Lung (tissue), 12 donors: ENCODE measurements around the gene SPRED2. TPM values are rescaled to one million over a fixed set of nuclear protein-coding genes. Genes with fewer than 3 reads are reported as not detected.

ENCODE experiments used
- ATAC-seq: fragments of 200-7000 bp; cut with Tn5 transposase; one replicate; pipeline ENCODE4 v1.9.1; 2020; ENCODE audit warnings: moderate number of reproducible peaks; ENCODE audit not compliant: insufficient read depth, low FRiP score
- DNase-seq, 3 donors: peaks; one replicate each; pipeline ENCODE4 v3.0.0-alpha.2; 2013 to 2017
- H3K27ac ChIP-seq, 2 donors: one replicate each; pipeline ENCODE4 v1.5.1; 2013; ENCODE audit warnings: mild to moderate bottlenecking in 2 of 2, moderate library complexity in 2 of 2, control low read depth in 1 of 2, inconsistent platforms in 1 of 2, low read depth in 1 of 2, low read length in 1 of 2
- H3K27me3 ChIP-seq, 3 donors: one replicate each; pipeline ENCODE4 v1.5.1; 2013; ENCODE audit warnings: low read length in 2 of 3; ENCODE audit not compliant: control insufficient read depth in 3 of 3, insufficient read depth in 3 of 3
- H3K36me3 ChIP-seq, 4 donors: one replicate each; pipeline ENCODE4 v1.5.1; 2013; ENCODE audit warnings: low read length in 4 of 4, mild to moderate bottlenecking in 1 of 4, moderate library complexity in 1 of 4; ENCODE audit not compliant: control insufficient read depth in 4 of 4, insufficient read depth in 4 of 4
- H3K4me1 ChIP-seq, 5 donors: one replicate each; pipeline ENCODE4 v1.5.1; 2013; ENCODE audit warnings: low read length in 5 of 5, mild to moderate bottlenecking in 2 of 5, moderate library complexity in 1 of 5; ENCODE audit not compliant: control insufficient read depth in 5 of 5, insufficient read depth in 5 of 5
- H3K4me3 ChIP-seq: one replicate; pipeline ENCODE4 v1.5.1; 2013; ENCODE audit warnings: mild to moderate bottlenecking, control low read depth, moderate library complexity
- H3K9ac ChIP-seq, 2 donors: one replicate each; pipeline ENCODE4 v1.5.1; 2013; ENCODE audit warnings: low read length in 2 of 2, control low read depth in 1 of 2; ENCODE audit not compliant: insufficient read depth in 1 of 2
- H3K9me3 ChIP-seq, 4 donors: one replicate each; pipeline ENCODE4 v1.5.1; 2013; ENCODE audit warnings: low read length in 3 of 4, mild to moderate bottlenecking in 1 of 4, moderate library complexity in 1 of 4; ENCODE audit not compliant: control insufficient read depth in 4 of 4, insufficient read depth in 3 of 4
- whole genome bisulfite sequencing, 2 donors: extraction: QIAGEN DNeasy Blood & Tissue Kit; methylation state at CpG; one replicate each; pipeline ENCODE4 v1.1.7; 2013; 5-methylcytosine and 5-hydroxymethylcytosine counted together
- polyA plus RNA-seq, 2 donors: library from polyadenylated mRNA; stranded (reverse); fragments of 200-250 nt; gene quantifications; one replicate each; pipeline ENCODE4 v1.2.1, GENCODE V29; 2013
- total RNA-seq, 2 donors: library from RNA; depleted of rRNA in 1 of 2; stranded (reverse); fragments of >200 nt in 1 of 2; gene quantifications; one replicate each; pipeline ENCODE4 v1.2.1, GENCODE V29; 2014 to 2021
- TF ChIP-seq, protein P1 (sequence below): IDR thresholded peaks from 2 replicates; pipeline ENCODE4 v1.5.1; 2012; ENCODE audit warnings: mild to moderate bottlenecking; ENCODE audit errors: control extremely low read depth, extremely low read depth
- donor health status: control.
- donor health status: control.
- donor health status: Bipolar disorder and iron deficiency.
- donor health status: healthy.
- donor health status: DM: yes; HTN: yes; CAD: no.

SPRED2 gene
- total and polyA plus RNA-seq, 4 donors, result 11.7 to 36.4 (median 19.6) TPM

- peaks cover 0 to 3% (median under 1%) of the 10 kb centered on the region in 4 donors for H3K36me3 ChIP-seq
- no peak for ATAC-seq
- no peak for DNase-seq
- no peak overlapping the region for H3K27ac ChIP-seq
- H3K27me3 ChIP-seq, result no peaks in the 10 kb centered on the region
- 74 to 88% methylated on average over 4 of the region's 4 CpGs for WGBS, 2 donors
- no peaks in the 10 kb centered on the region for H3K9me3 ChIP-seq
- peaks cover 1 to 47% (median 11%) of the 10 kb centered on the region in 5 donors for H3K4me1 ChIP-seq
- H3K9ac ChIP-seq, result no peak overlapping the region
- H3K4me3 ChIP-seq, result no peak overlapping the region
- TF ChIP-seq, protein P1, sequence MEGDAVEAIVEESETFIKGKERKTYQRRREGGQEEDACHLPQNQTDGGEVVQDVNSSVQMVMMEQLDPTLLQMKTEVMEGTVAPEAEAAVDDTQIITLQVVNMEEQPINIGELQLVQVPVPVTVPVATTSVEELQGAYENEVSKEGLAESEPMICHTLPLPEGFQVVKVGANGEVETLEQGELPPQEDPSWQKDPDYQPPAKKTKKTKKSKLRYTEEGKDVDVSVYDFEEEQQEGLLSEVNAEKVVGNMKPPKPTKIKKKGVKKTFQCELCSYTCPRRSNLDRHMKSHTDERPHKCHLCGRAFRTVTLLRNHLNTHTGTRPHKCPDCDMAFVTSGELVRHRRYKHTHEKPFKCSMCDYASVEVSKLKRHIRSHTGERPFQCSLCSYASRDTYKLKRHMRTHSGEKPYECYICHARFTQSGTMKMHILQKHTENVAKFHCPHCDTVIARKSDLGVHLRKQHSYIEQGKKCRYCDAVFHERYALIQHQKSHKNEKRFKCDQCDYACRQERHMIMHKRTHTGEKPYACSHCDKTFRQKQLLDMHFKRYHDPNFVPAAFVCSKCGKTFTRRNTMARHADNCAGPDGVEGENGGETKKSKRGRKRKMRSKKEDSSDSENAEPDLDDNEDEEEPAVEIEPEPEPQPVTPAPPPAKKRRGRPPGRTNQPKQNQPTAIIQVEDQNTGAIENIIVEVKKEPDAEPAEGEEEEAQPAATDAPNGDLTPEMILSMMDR, result no peak
Measured at GRCh38 chr2:65375723-65376122, 56.7 kb downstream of the SPRED2 start.

GRCh38 chr2:65374999-65375398, 57.4 kb downstream of the SPRED2 start:
- WGBS, 2 donors, result 78 to 91% methylated on average over 4 of the region's 4 CpGs
- no peaks in the 10 kb centered on the region for H3K9me3 ChIP-seq
- peak; percentile 17 for ATAC-seq
- peaks cover 3 to 48% (median 15%) of the 10 kb centered on the region in 5 donors for H3K4me1 ChIP-seq
- no peak overlapping the region for H3K9ac ChIP-seq
- TF ChIP-seq, protein P1, result no peak
- no peak for DNase-seq
- no peak overlapping the region for H3K4me3 ChIP-seq
- H3K27ac ChIP-seq, result peak overlapping the region in 1 of 2 donors; percentile 58
- H3K36me3 ChIP-seq, result peaks cover 0 to 3% (median under 1%) of the 10 kb centered on the region in 4 donors
- no peaks in the 10 kb centered on the region for H3K27me3 ChIP-seq

DNA sequence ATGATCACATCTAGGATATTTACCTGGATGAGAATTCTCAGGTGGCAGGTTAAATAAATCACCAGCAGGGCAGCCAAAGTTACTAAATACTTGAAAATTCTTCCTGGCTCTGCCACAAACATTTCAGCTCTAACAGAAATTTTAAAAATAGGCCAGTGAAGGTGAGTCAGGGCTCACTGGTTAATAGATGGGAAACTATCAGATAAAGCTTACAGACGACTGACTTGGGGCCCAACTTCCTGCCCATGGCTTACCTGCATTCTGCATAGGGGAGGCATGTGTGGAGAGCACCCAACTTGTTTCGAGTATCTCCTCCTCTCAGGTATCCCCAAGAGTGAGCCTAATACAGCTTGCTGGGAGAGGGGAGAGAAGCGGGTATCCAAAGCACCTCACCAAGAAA, 57.8 kb downstream of the SPRED2 start:
- H3K27ac ChIP-seq, result peak overlapping the region in 1 of 2 donors; percentile 58
- peaks cover 3 to 44% (median 12%) of the 10 kb centered on the region in 5 donors for H3K4me1 ChIP-seq
- no peaks in the 10 kb centered on the region for H3K27me3 ChIP-seq
- no peak overlapping the region for H3K9ac ChIP-seq
- H3K4me3 ChIP-seq, result no peak overlapping the region
- ATAC-seq (no peak), DNase-seq (no peak)
- TF ChIP-seq, protein P1, result no peak
- WGBS, 2 donors, result 69 to 71% methylated on average over 3 of the region's 3 CpGs
- no peaks in the 10 kb centered on the region for H3K9me3 ChIP-seq
- H3K36me3 ChIP-seq, result peaks cover 0 to under 1% (median 0%) of the 10 kb centered on the region in 4 donors

DNA sequence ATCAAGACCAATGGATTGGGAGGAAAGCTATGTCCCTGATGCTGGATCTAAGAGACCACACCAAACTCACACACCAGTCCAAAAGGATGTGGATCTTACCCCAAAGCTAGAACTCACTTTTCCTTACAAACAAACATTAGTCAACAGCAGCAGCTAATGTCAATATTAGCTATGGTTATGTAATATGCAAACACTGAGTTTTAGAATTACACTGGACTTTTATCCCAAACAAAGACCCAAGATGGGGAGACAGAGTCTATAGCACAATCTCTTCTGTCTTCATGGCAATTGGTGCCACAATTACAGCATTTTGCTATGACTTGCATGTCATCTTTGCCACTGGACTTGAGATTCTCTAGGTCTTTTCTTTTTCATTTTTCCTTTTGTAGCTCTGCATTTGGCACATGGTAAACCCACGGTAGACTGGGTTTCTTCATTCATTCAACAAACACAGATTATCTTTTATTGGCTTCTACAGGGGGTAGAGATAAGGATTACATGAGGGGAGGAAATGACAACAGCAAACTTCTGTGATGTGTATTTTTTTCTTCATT, 59.0 kb downstream of the SPRED2 start:
- ATAC-seq, result no peak
- DNase-seq, result no peak
- Histone ChIP-seq H3K4me3 (no peak overlapping the region), H3K36me3 (no peaks in the 10 kb centered on the region), H3K27ac (no peak overlapping the region), H3K9ac (no peak overlapping the region), H3K4me1 (peaks cover 3 to 46% (median 10%) of the 10 kb centered on the region in 5 donors), H3K9me3 (no peaks in the 10 kb centered on the region), H3K27me3 (no peaks in the 10 kb centered on the region)
- TF ChIP-seq, protein P1, result no peak
- WGBS, 2 donors, result 62 to 79% methylated on average over 1 of the region's 1 CpG
